Hepatocyte (in vitro differentiated cells): ENCODE data around the gene WFDC13. TPM values are rescaled to one million over a fixed set of nuclear protein-coding genes. Genes with fewer than 3 reads are reported as not detected.
"Not testable (repeated sequence)": the region's sequence is repeated elsewhere in the genome, so short reads cannot be mapped to it uniquely, and the experiment has no call there.

ENCODE experiments used
- DNase-seq: peaks from one replicate; pipeline ENCODE4 v3.0.0-alpha.2; 2016; ENCODE audit warnings: low spot score
- H2AFZ ChIP-seq: fragments of 200-600 bp; sonication (generic); 2 replicates; pipeline ENCODE4 v1.6.0; 2016; ENCODE audit warnings: antibody characterized with exemption, mild to moderate bottlenecking
- H3K27ac ChIP-seq: fragments of 200-600 bp; sonication (generic); 2 replicates; pipeline ENCODE4 v1.5.1; 2016; ENCODE audit warnings: mild to moderate bottlenecking
- H3K27me3 ChIP-seq: fragments of 200-600 bp; sonication (generic); 2 replicates; pipeline ENCODE4 v1.6.1; 2016
- H3K36me3 ChIP-seq: fragments of 200-600 bp; sonication (generic); replicated peaks from 2 replicates; pipeline ENCODE4 v1.5.1; 2016; ENCODE audit warnings: low read depth; ENCODE audit not compliant: insufficient read depth
- H3K4me1 ChIP-seq: fragments of 200-600 bp; sonication (generic); 2 replicates; pipeline ENCODE4 v1.5.1; 2016; ENCODE audit warnings: mild to moderate bottlenecking, moderate library complexity; ENCODE audit not compliant: insufficient read depth
- H3K4me2 ChIP-seq: fragments of 200-600 bp; sonication (generic); 2 replicates; pipeline ENCODE4 v1.6.0; 2016
- H3K4me3 ChIP-seq: fragments of 200-600 bp; sonication (generic); 2 replicates; pipeline ENCODE4 v1.5.1; 2016; ENCODE audit warnings: mild to moderate bottlenecking
- H3K79me2 ChIP-seq: fragments of 200-600 bp; sonication (generic); 2 replicates; pipeline ENCODE4 v1.6.0; 2017; ENCODE audit warnings: mild to moderate bottlenecking
- H3K9me2 ChIP-seq: fragments of 200-600 bp; sonication (generic); replicated peaks from 2 replicates; pipeline ENCODE4 v1.6.0; 2017; ENCODE audit warnings: mild to moderate bottlenecking; ENCODE audit not compliant: insufficient read depth
- H3K9me3 ChIP-seq: fragments of 200-600 bp; sonication (generic); 2 replicates; pipeline ENCODE4 v1.5.1; 2016; ENCODE audit warnings: low read depth, mild to moderate bottlenecking
- H4K20me1 ChIP-seq: fragments of 200-600 bp; sonication (generic); 2 replicates; pipeline ENCODE4 v1.6.0; 2016; ENCODE audit warnings: mild to moderate bottlenecking; ENCODE audit not compliant: insufficient read depth, poor library complexity, severe bottlenecking
- EZH2 ChIP-seq: fragments of 200-600 bp; sonication (generic); IDR thresholded peaks from 2 replicates; pipeline ENCODE4 v1.6.1; 2016; ENCODE audit warnings: antibody characterized with exemption, mild to moderate bottlenecking, borderline replicate concordance
- EZH2phosphoT487 ChIP-seq: fragments of 200-600 bp; sonication (generic); IDR thresholded peaks from one replicate; pipeline ENCODE4 v1.6.1; 2018; ENCODE audit warnings: antibody characterized with exemption, mild to moderate bottlenecking, low read depth, moderate library complexity; ENCODE audit not compliant: unreplicated experiment, severe bottlenecking
- WGBS: methylation state at CpG from one replicate; pipeline ENCODE4 v1.1.6; 2016; ENCODE audit warnings: low lambda C conversion rate; ENCODE audit errors: missing lambda C conversion rate; 5-methylcytosine and 5-hydroxymethylcytosine counted together
- polyA plus RNA-seq: library from polyadenylated mRNA; unstranded; fragments of >200 nt; fragmentation: Nextera tagmentation; extraction: Ambion mirVana; gene quantifications from 2 replicates; pipeline ENCODE4 v1.2.1, GENCODE V29; 2016
- total RNA-seq: library from RNA; depleted of rRNA; stranded (reverse); fragments of >200 nt; gene quantifications from 2 replicates; pipeline ENCODE4 v1.2.3, GENCODE V29; 2014
- TF ChIP-seq, protein P1 (sequence below): fragments of 200-600 bp; sonication (generic); IDR thresholded peaks from 2 replicates; pipeline ENCODE4 v1.5.1; 2016; ENCODE audit warnings: antibody characterized with exemption, mild to moderate bottlenecking; ENCODE audit not compliant: poor library complexity

WFDC13 gene
- not detected in 2 replicates for total RNA-seq
- 0.29 TPM in 1 of 2 replicates, not detected in the other for polyA plus RNA-seq

DNA sequence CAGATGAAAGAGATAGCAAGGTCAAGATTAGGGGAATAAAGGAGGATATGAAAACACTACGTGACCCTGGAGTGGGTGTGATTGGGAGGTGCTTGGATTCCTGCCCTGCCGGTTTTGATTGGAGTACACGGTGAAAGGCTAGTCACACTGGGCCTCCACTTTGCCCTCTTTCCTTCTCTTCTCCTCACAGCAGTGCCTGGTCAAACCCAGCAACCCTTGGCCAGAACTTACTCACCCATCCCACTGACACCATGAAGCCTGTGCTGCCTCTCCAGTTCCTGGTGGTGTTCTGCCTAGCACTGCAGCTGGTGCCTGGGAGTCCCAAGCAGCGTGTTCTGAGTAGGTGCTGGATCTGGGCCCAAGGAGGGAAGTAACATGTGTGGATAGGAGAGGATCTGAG lies at the start of gene WFDC13:
Gene WFDC13, plus strand, starts transcription at position 166 of the 400 bp plus-strand sequence. Its CDS starts 86 bp downstream, at position 252.
- Histone ChIP-seq H2AFZ (no peak within 1 kb of the TSS), H3K4me3 (no peak within 1 kb of the TSS), H4K20me1 (no peaks in the 10 kb centered on the region), H3K9me3 (no peaks in the 10 kb centered on the region), H3K79me2 (no peaks in the 10 kb centered on the region), H3K9me2 (no peaks in the 10 kb centered on the region), H3K4me2 (no peak within 1 kb of the TSS), H3K27ac (no peak within 1 kb of the TSS), H3K4me1 (no peaks in the 10 kb centered on the region), H3K36me3 (no peaks in the 10 kb centered on the region), H3K27me3 (no peaks in the 10 kb centered on the region)
- TF ChIP-seq EZH2 = no peak
- no peak for TF ChIP-seq EZH2phosphoT487
- no peak for DNase-seq
- 83% methylated on average over 4 of the region's 4 CpGs for WGBS

DNA sequence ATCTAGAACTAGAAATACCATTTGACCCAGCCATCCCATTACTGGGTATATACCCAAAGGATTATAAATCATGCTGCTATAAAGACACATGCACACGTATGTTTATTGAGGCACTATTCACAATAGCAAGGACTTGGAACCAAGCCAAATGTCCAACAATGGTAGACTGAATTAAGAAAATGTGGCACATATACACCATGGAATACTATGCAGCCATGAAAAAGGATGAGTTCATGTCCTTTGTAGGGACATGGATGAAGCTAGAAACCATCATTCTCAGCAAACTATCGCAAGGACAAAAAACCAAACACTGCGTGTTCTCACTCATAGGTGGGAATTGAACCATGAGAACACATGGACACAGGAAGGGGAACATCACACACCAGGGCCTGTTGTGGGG lies 44.8 kb upstream of the WFDC13 start:
- H3K36me3 ChIP-seq, H4K20me1 ChIP-seq, H3K9me2 ChIP-seq, H2AFZ ChIP-seq, DNase-seq, H3K27me3 ChIP-seq, H3K4me2 ChIP-seq, H3K4me3 ChIP-seq, H3K4me1 ChIP-seq, H3K9me3 ChIP-seq, H3K79me2 ChIP-seq, H3K27ac ChIP-seq: not testable (repeated sequence)
- 83% methylated on average over 2 of the region's 3 CpGs for WGBS

DNA sequence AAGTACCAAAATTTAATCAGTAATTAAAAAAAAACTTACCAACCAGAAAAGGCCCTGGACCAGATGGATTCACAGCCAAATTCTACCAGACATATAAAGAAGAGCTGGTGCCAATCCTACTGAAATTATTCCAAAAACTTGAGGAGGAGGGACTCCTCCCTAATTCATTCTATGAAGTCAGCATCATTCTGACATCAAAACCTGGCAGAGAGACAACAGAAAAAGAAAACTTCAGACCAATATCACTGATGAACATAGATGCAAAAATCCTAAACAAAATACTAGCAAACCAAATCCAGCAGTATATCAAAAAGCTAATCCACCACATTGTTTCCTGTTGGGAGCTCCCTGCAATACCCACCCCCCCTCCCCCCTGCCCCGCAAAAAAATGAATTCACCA lies 31.7 kb upstream of the WFDC13 start, which contains the start of gene WFDC11:
Gene WFDC11, minus strand, starts transcription at position 101 of the 400 bp plus-strand sequence. CDS start 19,639 bp downstream, outside the sequence.
- Histone ChIP-seq H3K9me3 (no peaks in the 10 kb centered on the region), H3K36me3 (no peaks in the 10 kb centered on the region), H3K4me1 (no peaks in the 10 kb centered on the region), H3K4me3 (no peak within 1 kb of the TSS), H3K27ac (no peak within 1 kb of the TSS), H3K9me2 (no peaks in the 10 kb centered on the region), H3K4me2 (no peak within 1 kb of the TSS), H4K20me1 (no peaks in the 10 kb centered on the region), H2AFZ (no peak within 1 kb of the TSS), H3K79me2 (no peaks in the 10 kb centered on the region), H3K27me3 (no peaks in the 10 kb centered on the region)
- TF ChIP-seq, protein P1, sequence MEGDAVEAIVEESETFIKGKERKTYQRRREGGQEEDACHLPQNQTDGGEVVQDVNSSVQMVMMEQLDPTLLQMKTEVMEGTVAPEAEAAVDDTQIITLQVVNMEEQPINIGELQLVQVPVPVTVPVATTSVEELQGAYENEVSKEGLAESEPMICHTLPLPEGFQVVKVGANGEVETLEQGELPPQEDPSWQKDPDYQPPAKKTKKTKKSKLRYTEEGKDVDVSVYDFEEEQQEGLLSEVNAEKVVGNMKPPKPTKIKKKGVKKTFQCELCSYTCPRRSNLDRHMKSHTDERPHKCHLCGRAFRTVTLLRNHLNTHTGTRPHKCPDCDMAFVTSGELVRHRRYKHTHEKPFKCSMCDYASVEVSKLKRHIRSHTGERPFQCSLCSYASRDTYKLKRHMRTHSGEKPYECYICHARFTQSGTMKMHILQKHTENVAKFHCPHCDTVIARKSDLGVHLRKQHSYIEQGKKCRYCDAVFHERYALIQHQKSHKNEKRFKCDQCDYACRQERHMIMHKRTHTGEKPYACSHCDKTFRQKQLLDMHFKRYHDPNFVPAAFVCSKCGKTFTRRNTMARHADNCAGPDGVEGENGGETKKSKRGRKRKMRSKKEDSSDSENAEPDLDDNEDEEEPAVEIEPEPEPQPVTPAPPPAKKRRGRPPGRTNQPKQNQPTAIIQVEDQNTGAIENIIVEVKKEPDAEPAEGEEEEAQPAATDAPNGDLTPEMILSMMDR = no peak
- no peak for TF ChIP-seq EZH2phosphoT487
- TF ChIP-seq EZH2 = no peak
- 93% methylated on average over 1 of the region's 1 CpG for WGBS
- DNase-seq = no peak

GRCh38 chr20:45672765-45673164 lies 29.1 kb upstream of the WFDC13 start:
- Histone ChIP-seq H3K4me1 (no peaks in the 10 kb centered on the region), H3K9me2 (no peaks in the 10 kb centered on the region), H3K27me3 (no peaks in the 10 kb centered on the region), H4K20me1 (no peaks in the 10 kb centered on the region), H3K79me2 (no peaks in the 10 kb centered on the region), H3K27ac (no peak overlapping the region), H3K4me3 (no peak overlapping the region), H3K4me2 (no peak overlapping the region), H3K36me3 (no peaks in the 10 kb centered on the region), H2AFZ (no peak overlapping the region), H3K9me3 (no peaks in the 10 kb centered on the region)
- DNase-seq = no peak
- TF ChIP-seq, protein P1 = no peak
- TF ChIP-seq EZH2phosphoT487 (no peak), EZH2 (no peak)
